GM15510 (cell line): ENCODE measurements around the gene GABPB2.
A peak's percentile ranks its signal among the peaks of the same experiment; 100 is the strongest.

Experiments used
- POLR2A ChIP-seq: IDR thresholded peaks from 3 replicates; pipeline ENCODE4 v1.6.1; 2011; ENCODE audit warnings: borderline replicate concordance; ENCODE audit not compliant: insufficient read length; ENCODE audit errors: extremely low read depth

Gene GABPB2

DNA sequence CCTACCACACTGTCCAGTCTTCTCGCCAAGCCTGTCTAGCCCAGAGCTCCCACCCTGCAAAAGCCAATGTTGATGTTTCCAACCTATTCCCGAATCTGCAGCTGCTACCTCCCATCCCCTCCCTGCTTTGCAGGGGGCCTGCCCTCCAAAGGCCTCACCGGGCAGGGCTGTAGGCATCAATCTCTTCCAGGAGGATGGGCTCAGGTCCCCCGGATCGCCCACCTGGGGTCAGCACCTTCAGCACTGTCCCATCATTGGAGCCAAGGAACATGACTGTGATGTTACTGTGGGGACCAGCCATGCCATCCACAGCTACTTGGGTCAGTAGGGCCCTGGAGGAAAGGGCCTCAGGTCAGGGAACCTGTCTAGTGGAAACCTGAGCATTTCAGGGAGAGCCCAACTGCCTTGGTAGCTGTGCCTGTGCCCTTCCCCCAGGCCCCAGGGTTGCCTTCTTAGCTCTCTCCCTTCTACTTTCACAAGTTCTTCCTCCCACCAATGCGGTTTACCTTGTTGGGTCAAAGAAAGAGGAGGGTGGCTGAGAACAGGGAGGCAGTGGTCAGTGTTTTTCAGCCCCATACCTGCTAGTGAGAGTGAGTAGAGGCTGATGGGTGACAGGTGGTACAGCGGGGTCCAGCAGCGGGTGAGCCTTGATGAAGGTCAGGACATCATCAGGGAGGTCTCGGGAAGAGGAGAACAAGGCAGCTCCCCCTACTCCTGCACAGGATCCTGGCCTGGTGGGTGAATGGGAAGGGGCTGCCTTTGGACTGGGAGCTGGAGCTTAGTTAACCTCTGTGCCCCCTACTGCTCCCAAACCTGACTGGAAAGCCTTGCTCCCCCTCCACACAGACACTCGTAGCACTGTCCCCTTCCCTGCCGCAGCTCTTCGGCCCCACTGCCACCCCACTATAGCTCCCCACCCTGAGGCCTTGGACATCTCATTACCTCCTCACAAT is 65.1 kb downstream of the GABPB2 start:
- no peak for TF ChIP-seq POLR2A

DNA sequence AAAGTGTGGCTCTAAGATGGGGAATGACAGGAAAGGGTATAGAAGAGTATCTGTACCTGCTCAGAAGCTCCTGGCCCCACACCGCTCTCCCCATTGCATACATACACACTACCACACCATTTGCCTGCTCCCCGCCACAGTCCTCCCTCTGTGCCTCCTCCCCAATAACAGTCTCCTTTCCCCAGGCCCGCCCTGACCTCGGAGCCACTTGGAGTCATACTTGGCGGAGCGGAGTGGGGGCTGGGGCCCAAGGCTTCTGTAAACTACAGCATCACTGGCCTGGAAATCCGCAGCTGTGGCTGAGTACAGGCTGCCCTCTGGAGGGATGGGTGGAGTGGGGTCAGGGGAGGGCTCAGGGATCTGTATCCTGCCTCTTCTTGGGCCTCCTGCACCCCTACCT is 67.2 kb downstream of the GABPB2 start:
- no peak for TF ChIP-seq POLR2A

DNA sequence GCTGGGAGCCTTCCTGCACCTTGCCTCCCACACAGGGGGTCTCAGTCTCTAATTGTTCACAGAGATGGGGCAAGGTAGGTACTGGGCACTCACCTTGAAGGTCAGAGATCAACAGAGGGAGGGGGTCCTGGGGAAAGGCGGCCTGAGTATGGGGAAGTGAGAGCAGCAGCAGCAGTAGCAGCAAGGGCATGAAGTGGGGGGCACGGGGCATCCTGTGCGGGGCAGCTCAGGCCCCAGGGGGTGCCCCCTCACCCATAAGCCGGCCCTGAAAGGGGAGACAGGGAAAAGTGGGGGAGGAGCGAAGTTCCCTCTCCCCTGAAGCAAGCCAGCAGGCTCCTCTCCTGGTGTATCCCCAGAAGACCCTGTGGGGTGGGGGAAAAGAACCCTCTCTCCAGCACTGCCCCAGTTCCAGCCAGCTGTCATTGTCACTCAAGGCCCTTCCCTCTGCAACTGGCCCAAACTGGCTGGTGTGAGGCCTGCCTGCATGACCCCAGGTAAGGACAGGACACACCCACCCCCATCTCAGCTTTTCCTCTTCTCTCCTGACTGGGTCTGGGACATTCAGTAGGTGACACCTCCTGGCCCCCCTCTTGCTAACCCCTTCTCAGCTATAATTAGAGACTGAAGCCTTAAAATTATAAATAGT is 72.0 kb downstream of the GABPB2 start:
- TF ChIP-seq POLR2A = no peak

DNA sequence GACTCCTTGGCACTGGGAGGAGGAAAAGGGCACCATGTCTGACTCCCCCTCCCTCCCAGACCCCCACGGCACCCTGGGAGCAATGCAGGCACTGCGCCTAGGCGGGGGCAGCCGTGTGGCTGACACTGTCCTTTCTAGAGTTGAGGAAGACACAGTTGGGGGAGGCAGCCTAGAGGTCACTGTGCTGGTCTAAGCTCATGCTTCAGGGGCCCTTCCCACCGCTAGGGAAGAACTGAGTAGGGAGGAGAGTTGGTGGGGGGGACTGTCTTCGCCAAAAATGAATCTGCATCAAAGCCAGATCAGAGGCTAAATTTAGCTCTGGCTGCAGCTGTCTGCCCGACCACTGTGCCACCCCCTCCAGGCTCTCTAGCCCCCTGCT is 72.5 kb downstream of the GABPB2 start:
- no peak for TF ChIP-seq POLR2A

DNA sequence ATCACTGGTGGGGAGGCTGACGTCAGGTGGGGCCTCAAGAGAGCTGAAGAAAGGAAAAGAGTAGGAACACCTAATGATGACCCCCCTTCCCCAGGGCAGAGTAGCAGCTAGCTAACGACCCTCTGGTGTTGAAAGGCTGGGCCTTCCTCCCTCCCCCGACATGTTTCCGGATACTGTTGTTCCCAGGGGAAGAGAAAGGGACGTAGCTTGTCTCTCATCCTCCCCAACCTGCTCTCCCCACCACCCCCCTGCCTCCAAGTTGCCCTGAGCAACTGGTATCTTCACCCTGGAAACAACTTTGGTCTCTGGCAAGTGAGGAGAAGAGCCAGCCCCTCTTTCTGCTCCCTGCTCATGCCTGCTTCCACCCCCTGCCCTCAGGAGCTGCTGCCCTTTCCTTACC is 73.4 kb downstream of the GABPB2 start:
- TF ChIP-seq POLR2A = no peak

DNA sequence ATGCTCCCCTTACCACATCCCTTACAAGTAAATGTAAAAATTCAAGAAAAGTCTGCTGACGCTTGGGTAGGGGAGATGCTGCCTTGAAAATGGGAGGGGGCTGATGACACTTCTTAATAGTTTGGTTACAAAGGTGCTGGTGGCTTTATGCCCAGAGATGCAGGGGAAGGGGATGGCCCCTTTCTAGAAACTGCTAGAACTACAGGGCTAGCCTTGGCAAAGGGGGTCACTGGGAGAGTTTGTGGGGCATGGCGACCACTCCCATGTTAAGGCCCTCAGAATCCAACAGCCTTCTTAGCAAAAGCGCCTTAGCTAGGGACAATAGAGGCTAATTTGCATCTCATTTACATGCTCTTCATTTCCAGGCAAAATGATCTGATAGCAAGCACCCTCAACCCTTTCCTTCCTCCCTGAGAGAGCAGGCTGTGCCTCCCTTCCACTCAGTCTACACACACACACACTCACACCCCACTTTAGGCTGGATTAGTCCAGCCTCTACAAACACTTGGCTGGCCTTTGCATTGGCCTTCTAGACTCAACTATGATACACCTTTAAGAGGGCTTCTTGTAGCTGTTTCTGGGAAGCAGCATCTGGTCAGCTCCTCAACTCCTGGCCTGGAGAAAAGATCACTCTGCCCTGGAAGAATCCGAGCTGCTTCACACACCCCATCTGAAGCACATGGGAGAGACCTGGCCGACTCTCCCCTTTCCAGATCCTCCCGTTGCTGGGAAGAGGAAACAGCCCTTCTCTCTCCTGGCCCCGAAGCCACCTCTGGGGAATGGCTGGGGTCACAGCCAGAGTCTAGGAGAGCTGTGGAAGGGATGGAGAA is 74.1 kb downstream of the GABPB2 start:
- TF ChIP-seq POLR2A = no peak

DNA sequence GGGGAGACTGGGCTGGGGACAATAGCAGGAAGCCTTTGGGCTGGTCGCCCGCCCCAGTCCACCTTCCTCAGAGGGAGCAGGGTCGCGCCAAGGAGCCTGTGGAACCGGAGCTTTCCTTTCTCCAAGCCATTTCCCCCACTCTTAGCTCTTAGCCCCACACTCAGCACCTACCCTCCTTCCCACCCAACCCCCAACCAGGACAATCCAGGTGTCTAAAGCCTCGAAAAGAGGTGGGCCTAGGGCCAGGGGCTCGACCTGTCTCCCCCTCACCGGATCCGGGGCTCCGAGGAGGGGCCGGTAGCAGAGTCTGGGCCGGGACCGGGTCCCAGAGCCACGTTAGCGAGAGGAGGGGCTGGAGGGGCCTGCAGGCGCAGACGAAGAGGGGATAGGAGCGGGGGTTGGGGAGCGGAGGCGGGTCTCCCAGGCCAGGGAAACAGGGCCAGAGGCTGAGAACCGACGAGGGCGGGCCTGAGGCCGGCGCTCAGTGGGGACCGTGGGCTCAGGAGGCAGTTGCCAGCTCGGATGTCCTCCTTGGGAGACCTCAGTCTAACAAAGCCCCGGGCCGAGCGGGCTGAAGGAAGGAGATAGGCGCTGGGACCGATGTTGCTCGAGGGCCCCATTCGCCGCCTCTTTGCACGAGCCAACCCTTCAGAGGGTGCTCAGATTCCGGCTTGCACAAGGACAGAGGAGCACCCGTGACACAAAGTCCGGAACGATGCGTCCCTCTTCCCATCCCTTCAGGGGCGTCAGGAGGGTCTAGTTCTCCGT is 74.9 kb downstream of the GABPB2 start:
- TF ChIP-seq POLR2A = no peak

DNA sequence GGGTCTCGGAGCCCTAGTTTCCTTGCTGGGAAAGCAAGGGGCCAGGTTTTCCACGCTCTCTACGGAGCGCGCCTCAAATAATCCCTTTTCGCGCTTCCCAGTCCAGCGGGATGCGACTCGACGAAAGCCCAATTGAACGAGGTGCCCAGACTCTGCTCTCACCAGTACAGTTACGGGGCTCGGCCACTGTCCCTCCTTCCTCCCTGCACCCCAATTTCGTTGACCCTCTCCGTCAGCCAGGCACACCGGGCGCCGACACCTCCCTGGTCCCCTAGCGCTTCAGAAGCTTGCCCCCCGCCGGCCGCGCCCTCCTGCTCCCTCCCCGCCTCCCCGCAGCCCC is 75.5 kb downstream of the GABPB2 start:
- no peak for TF ChIP-seq POLR2A

DNA sequence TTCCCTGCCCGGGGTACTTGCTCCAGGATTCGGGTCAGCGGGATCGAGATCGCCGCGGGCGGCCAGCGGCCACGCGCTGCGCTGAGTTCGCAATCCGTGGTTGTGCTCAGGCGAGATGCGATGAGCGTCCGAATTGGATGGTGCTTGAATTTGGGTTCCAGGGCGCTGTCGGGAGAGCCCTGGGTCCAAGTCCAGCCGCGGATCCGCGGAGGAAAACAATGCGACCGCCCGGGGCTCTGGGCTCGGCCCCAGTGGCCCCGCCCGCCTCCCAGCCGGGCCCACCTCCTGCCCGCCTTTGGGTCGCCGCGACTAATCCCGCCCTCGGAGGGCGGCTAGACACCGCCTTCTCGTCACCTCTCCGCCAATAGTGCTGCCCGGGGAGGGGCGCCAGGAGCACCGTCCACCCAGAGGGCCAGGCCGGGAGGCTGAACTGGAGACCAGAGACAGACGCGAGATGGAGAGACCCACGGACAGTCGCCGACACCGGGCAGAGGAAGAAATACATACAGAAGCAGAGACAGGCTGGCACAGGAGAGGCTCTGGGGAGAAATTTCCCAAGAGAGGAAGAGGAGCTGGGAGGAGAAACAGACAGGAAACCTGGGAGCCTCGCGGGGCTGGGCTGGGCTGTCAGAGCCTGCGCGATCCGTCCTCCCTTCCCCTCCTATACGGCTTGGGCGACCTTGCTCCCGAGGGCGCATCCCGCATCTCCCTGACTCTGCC is 76.0 kb downstream of the GABPB2 start, which contains the start of gene SEMA6C:
TSS of gene SEMA6C (minus strand) at position 220 of the 720 bp plus-strand sequence. CDS start 4,010 bp downstream, outside the sequence.
- TF ChIP-seq POLR2A = peak; percentile 24

DNA sequence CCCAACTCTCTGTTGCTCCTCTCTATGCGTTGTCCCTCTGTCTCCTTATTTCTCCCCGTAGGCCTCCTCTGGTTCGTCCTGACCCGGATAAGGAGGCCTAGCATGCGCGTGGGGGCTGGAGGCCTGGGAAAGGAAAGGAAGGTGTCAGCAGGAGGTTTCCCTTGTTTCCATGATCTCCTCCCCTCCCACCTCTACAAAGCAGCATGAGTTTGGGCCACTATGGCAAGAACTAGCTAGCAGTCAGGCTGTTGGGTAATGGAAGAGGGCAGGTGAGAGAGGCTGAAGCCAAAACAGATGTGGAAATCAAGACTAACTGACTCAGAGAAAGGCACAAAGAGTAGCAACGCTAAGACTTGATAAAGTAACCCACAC is 76.6 kb downstream of the GABPB2 start:
- TF ChIP-seq POLR2A = no peak

DNA sequence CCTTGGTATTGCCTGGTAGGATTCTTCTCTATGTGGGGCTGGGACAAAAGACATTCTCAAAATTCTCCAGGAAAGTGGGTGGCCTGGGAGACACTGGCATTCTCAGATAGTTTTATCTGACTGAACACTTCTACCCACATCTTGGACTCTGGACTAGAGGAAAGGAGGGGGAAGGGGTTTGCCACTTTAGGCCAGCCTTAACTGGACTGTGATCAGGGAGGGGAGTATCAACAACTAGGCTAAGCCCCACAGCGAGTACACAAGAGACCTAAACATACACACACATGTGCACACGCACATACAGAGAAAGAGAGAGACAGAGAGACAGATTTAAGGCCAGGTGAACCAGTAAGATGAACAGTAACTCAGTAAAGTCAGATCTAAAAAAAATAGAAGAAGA is 77.1 kb downstream of the GABPB2 start:
- TF ChIP-seq POLR2A = no peak

DNA sequence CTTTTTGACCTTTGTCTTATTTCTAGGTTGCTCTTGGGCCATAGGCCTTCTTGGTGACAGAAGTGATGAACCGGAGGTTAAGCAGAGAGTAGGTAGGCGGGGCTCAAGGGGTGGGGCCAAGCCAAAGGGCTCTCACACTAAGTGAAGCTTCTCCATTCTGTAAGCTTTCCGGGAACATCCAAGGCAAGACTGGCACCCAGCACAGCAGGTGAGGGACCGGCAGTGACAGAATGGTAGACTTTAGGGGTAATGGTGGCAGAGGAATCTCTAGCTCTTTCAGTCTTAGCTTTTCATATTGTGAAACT is 85.9 kb downstream of the GABPB2 start, which contains the start of gene TNFAIP8L2:
TSS of gene TNFAIP8L2 (plus strand) at position 135 of the 305 bp plus-strand sequence. CDS start 2,049 bp downstream, outside the sequence.
- peak; percentile 30 for TF ChIP-seq POLR2A

DNA sequence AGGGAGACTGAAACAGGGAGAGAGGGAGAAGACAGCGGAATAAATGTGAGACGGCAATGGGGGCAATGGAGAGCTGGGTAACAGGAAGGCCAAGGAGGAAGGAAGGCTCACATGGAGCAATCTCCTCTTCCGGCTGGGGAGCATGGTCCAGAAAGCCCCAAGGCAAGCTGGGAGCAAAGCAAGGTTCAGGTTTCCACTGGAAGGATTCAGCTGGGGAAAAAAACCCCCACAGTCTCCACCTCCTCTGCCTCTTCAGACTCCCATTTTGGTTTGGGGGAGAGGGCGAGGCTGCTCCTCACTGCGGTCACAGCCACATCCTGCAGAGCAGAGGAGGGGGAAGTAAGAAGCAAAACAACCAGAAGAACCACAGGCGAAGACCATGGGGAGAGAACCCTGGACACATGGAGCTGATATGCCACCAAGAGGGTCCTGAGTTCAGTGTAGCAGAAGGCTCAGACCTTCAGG is 86.5 kb downstream of the GABPB2 start:
- TF ChIP-seq POLR2A = no peak

DNA sequence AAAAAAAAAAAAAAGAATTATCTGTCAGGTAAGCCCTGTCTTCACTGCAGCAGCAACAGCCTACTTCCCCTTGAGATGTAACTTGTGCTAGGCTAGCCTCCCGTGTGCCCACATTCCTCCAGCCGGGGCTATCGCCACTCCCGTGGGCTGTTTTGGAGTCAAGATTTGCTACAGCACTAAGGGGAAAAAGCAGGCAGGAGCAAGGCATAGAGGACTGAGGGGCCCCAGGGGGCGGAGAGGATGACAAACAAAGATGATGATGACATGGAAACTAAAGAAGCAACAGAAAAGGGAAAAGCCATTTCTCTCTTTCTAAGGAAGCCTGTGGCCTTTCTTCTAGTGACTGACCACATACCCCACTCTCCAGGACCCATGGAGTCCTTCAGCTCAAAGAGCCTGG is 87.8 kb downstream of the GABPB2 start:
- no peak for TF ChIP-seq POLR2A
